ENCODE results near the gene ASTN1.

DNA sequence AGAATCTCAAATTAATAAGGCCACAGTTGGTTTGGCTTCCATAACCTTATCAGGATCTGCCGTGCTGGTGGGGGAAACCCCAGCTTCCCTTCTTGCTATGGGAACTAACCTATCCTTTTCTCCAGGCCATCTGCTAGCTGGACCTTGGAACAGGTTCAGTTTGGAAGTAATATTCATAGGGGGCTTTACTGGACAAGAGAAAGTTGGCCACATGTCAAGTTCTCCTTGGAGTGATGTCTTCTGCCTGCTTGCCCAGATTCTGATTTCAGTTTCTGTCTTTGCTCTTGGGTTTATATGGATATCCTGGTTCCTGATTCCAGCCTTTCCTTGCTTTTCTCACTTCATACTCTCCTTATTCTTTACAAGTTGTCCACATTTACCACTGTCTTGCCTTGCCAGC is 279.6 kb downstream of the ASTN1 start:
- TF ChIP-seq SIN3A (IDR thresholded peaks at IDR 0.05; ENCODE audit: borderline replicate concordance, low read depth, low read length) = no peak
- TF ChIP-seq USF1 (IDR thresholded peaks at IDR 0.05; ENCODE audit: borderline replicate concordance, low read depth) = no peak
- TF ChIP-seq CTCF (IDR thresholded peaks at IDR 0.05) = no peak
- no peak for TF ChIP-seq RAD21 (IDR thresholded peaks at IDR 0.05; ENCODE audit: low read length)
- TF ChIP-seq IRF3 (IDR thresholded peaks at IDR 0.05; ENCODE audit: low read depth, low read length) = no peak
- TF ChIP-seq FOXM1 (IDR thresholded peaks at IDR 0.05; ENCODE audit: low read depth) = no peak
- TF ChIP-seq, protein P1, sequence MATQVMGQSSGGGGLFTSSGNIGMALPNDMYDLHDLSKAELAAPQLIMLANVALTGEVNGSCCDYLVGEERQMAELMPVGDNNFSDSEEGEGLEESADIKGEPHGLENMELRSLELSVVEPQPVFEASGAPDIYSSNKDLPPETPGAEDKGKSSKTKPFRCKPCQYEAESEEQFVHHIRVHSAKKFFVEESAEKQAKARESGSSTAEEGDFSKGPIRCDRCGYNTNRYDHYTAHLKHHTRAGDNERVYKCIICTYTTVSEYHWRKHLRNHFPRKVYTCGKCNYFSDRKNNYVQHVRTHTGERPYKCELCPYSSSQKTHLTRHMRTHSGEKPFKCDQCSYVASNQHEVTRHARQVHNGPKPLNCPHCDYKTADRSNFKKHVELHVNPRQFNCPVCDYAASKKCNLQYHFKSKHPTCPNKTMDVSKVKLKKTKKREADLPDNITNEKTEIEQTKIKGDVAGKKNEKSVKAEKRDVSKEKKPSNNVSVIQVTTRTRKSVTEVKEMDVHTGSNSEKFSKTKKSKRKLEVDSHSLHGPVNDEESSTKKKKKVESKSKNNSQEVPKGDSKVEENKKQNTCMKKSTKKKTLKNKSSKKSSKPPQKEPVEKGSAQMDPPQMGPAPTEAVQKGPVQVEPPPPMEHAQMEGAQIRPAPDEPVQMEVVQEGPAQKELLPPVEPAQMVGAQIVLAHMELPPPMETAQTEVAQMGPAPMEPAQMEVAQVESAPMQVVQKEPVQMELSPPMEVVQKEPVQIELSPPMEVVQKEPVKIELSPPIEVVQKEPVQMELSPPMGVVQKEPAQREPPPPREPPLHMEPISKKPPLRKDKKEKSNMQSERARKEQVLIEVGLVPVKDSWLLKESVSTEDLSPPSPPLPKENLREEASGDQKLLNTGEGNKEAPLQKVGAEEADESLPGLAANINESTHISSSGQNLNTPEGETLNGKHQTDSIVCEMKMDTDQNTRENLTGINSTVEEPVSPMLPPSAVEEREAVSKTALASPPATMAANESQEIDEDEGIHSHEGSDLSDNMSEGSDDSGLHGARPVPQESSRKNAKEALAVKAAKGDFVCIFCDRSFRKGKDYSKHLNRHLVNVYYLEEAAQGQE (IDR thresholded peaks at IDR 0.05; ENCODE audit: low read depth, low read length) = no peak
- no peak for TF ChIP-seq ZBTB33 (IDR thresholded peaks at IDR 0.05; ENCODE audit: borderline replicate concordance, low read depth)
- no peak for TF ChIP-seq NRF1 (IDR thresholded peaks at IDR 0.05; ENCODE audit: low read depth, low read length)
